ENCODE data around the gene METTL18. TPM values are rescaled to one million over a fixed set of nuclear protein-coding genes. Genes with fewer than 3 reads are reported as not detected.

Gene METTL18
- total RNA-seq, 1 donor from 2014 or later: 8.8 TPM

DNA sequence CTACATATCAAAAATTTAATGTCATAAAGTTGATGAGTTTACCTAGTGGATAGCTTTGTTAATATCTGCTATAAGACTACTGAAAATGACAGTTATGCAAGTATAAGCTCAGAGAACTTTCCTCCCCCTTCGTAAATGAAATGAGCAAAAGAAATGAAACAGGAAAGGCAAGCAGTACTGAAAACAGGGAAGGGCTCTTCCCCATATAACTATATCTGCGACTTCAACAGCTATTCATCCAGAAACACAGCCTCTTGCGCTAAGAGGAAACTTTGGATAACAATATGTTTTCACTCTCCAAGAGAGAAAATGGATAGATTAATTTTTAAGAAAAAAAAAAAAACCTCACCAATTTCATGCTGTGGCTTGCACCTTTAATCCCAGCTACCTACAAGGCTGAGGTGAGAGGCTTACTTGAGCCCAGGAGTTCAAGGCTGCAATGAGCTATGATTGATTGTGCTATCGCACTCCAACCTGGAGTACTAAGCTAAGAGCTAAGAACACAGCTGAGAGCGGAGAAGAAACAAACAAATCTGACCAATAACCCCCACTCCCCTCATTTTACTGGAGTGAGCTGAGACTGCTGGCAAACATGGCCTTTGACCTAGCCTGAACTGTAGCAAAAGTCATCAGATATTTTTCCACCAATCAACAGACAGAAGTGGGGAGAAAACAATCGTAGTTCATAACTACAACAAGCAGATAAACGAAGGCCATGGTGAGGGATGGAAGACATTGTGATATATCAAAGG lies 29.0 kb downstream of the METTL18 start:
- H3K27me3 ChIP-seq (ENCODE audit: control insufficient read depth, insufficient read depth, low read length): no peaks in the 10 kb centered on the region
- no peaks in the 10 kb centered on the region for H3K36me3 ChIP-seq (ENCODE audit: control insufficient read depth, insufficient read depth, low read length)
- TF ChIP-seq, protein P1, sequence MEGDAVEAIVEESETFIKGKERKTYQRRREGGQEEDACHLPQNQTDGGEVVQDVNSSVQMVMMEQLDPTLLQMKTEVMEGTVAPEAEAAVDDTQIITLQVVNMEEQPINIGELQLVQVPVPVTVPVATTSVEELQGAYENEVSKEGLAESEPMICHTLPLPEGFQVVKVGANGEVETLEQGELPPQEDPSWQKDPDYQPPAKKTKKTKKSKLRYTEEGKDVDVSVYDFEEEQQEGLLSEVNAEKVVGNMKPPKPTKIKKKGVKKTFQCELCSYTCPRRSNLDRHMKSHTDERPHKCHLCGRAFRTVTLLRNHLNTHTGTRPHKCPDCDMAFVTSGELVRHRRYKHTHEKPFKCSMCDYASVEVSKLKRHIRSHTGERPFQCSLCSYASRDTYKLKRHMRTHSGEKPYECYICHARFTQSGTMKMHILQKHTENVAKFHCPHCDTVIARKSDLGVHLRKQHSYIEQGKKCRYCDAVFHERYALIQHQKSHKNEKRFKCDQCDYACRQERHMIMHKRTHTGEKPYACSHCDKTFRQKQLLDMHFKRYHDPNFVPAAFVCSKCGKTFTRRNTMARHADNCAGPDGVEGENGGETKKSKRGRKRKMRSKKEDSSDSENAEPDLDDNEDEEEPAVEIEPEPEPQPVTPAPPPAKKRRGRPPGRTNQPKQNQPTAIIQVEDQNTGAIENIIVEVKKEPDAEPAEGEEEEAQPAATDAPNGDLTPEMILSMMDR (IDR thresholded peaks at IDR 0.05; ENCODE audit: insufficient read depth, low read length, poor library complexity, severe bottlenecking): no peak
- no peak for DNase-seq (ENCODE audit: low read depth)
- H3K4me3 ChIP-seq (ENCODE audit: low read depth, low read length): no peak overlapping the region

GRCh38 chr1:169764919-169765318 lies 29.8 kb downstream of the METTL18 start:
- Histone ChIP-seq H3K4me3 (ENCODE audit: low read depth, low read length) (no peak overlapping the region), H3K36me3 (ENCODE audit: control insufficient read depth, insufficient read depth, low read length) (no peaks in the 10 kb centered on the region), H3K27me3 (ENCODE audit: control insufficient read depth, insufficient read depth, low read length) (no peaks in the 10 kb centered on the region)
- DNase-seq (ENCODE audit: low read depth): no peak
- TF ChIP-seq, protein P1 (IDR thresholded peaks at IDR 0.05; ENCODE audit: insufficient read depth, low read length, poor library complexity, severe bottlenecking): no peak

DNA sequence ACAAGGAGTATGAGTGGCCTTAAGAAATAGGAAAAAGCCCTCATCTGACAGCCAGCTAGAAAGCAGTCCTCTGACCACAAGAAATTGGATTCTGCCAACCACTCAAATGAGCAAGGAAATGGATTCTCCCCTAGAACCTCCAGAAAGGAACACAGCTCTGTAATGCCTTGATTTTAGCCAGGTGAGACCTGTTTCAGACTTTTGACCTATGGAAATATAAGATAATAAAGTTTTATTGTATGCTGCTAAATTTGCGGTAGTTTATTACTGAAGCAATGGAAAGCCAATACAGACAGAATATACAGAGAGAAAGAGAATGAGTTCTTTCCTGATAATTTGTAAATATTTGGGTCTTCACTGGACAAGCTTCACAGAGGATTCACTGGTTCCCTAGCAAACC lies 32.0 kb downstream of the METTL18 start:
- H3K4me3 ChIP-seq (ENCODE audit: low read depth, low read length): no peak overlapping the region
- TF ChIP-seq, protein P1 (IDR thresholded peaks at IDR 0.05; ENCODE audit: insufficient read depth, low read length, poor library complexity, severe bottlenecking): no peak
- H3K27me3 ChIP-seq (ENCODE audit: control insufficient read depth, insufficient read depth, low read length): no peaks in the 10 kb centered on the region
- DNase-seq (ENCODE audit: low read depth): no peak
- no peaks in the 10 kb centered on the region for H3K36me3 ChIP-seq (ENCODE audit: control insufficient read depth, insufficient read depth, low read length)

- no peaks in the 10 kb centered on the region for H3K27me3 ChIP-seq (ENCODE audit: control insufficient read depth, insufficient read depth, low read length)
- H3K36me3 ChIP-seq (ENCODE audit: control insufficient read depth, insufficient read depth, low read length): no peaks in the 10 kb centered on the region
- H3K4me3 ChIP-seq (ENCODE audit: low read depth, low read length): no peak overlapping the region
- no peak for DNase-seq (ENCODE audit: low read depth)
- TF ChIP-seq, protein P1 (IDR thresholded peaks at IDR 0.05; ENCODE audit: insufficient read depth, low read length, poor library complexity, severe bottlenecking): no peak
Measured at GRCh38 chr1:169759038-169759437, 35.7 kb downstream of the METTL18 start.

DNA sequence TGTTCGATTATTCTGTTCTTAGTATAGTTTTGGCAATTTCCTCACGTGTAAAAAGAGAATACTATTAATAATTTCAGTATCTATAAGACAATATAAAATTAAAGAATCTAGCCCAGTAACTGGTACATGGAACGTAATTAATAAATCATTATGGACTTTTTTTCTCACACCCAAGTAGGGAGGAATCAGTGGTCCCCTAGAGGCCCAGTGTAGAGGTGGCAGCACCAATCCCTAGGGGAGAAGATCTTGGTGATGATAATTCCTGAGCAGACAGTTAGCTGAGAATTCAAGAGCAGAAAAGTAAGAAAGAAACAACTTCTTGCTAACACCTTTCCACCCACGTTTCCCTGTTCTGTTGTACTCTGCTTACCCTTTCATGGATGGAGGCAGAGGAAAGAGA lies 41.2 kb downstream of the METTL18 start:
- Histone ChIP-seq H3K4me3 (ENCODE audit: low read depth, low read length) (no peak overlapping the region), H3K36me3 (ENCODE audit: control insufficient read depth, insufficient read depth, low read length) (no peaks in the 10 kb centered on the region)

More for the DNA sequence above, 41.2 kb downstream of the METTL18 start:
- H3K27me3 ChIP-seq (ENCODE audit: control insufficient read depth, insufficient read depth, low read length): no peaks in the 10 kb centered on the region
- DNase-seq (ENCODE audit: low read depth): no peak
- TF ChIP-seq, protein P1 (IDR thresholded peaks at IDR 0.05; ENCODE audit: insufficient read depth, low read length, poor library complexity, severe bottlenecking): no peak
